ENCODE measurements around the gene PDCD5.
"Not testable (repeated sequence)": the region's sequence is repeated elsewhere in the genome, so short reads cannot be mapped to it uniquely, and the experiment has no call there.

PDCD5 gene

GRCh38 chr19:32580901-32581704 lies at the start of gene PDCD5:
PDCD5 (plus strand) TSS chr19:32581190; CDS start chr19:32581262, 72 bp downstream.
- DNase-seq: peak; percentile 96

GRCh38 chr19:32532233-32532632 lies 48.8 kb upstream of the PDCD5 start:
- no peak for DNase-seq

GRCh38 chr19:32537580-32537979 lies 43.4 kb upstream of the PDCD5 start:
- DNase-seq: peak; percentile 62

- DNase-seq: no peak
Measured at GRCh38 chr19:32539240-32539916, 41.6 kb upstream of the PDCD5 start.

GRCh38 chr19:32540621-32541020 lies 40.4 kb upstream of the PDCD5 start:
- no peak for DNase-seq

GRCh38 chr19:32541376-32541775 lies 39.6 kb upstream of the PDCD5 start:
- DNase-seq: not testable (repeated sequence)

GRCh38 chr19:32542477-32543108 lies 38.4 kb upstream of the PDCD5 start:
- DNase-seq: no peak

- no peak for DNase-seq
Measured at GRCh38 chr19:32543115-32543900, 37.7 kb upstream of the PDCD5 start.

GRCh38 chr19:32544917-32545316 lies 36.1 kb upstream of the PDCD5 start:
- DNase-seq: no peak

- DNase-seq: peak; percentile 36
Measured at GRCh38 chr19:32550666-32551065, 30.3 kb upstream of the PDCD5 start.

- no peak for DNase-seq
Measured at GRCh38 chr19:32555786-32556185, 25.2 kb upstream of the PDCD5 start.

GRCh38 chr19:32558607-32559228 lies 22.3 kb upstream of the PDCD5 start:
- no peak for DNase-seq

- no peak for DNase-seq
Measured at GRCh38 chr19:32563761-32564160, 17.2 kb upstream of the PDCD5 start.

- DNase-seq: no peak
Measured at GRCh38 chr19:32566246-32566830, 14.7 kb upstream of the PDCD5 start.

- DNase-seq: no peak
Measured at GRCh38 chr19:32567486-32567885, 13.5 kb upstream of the PDCD5 start.

- DNase-seq: peak; percentile 75
Measured at GRCh38 chr19:32570081-32570785, 10.8 kb upstream of the PDCD5 start.

GRCh38 chr19:32571471-32572075 lies 9.4 kb upstream of the PDCD5 start:
- not testable (repeated sequence) for DNase-seq

GRCh38 chr19:32572700-32573491 lies 8.1 kb upstream of the PDCD5 start:
- DNase-seq: not testable (repeated sequence)

GRCh38 chr19:32573492-32573794 lies 7.5 kb upstream of the PDCD5 start:
- no peak for DNase-seq

- DNase-seq: no peak
Measured at GRCh38 chr19:32576790-32577189, 4.2 kb upstream of the PDCD5 start.
